Measurements from ENCODE around the gene SIPA1L2.

DNA sequence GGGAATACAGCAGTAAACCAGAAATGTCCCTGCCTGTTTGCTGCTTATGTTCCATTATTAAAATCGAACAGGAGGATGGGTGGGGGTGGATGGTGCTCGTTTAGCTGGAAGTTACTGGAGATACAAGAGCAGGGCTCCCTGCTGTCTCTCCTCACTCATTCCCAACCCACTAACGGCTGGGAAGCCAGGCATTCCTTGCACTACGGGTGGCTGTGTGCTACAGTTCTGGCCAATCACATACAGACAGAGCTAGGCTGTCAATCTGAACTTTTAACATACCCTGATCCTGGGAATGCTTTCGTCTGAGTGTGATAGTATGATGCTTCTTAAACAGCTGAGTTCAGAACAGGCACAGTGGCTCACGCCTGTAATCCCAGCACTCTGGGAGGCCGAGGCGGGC is 7.0 kb downstream of the SIPA1L2 start:
- TF ChIP-seq CTCF (conservative IDR thresholded peaks at IDR 0.05; ENCODE audit: low read depth, low read length) (no peak), EZH2 (IDR thresholded peaks at IDR 0.05; ENCODE audit: borderline replicate concordance, low read depth, low read length, poor library complexity, severe bottlenecking) (no peak)

Data from A673 (cell line).